ENCODE data around the gene ATP11C. TPM values are rescaled to one million over a fixed set of nuclear protein-coding genes. Genes with fewer than 3 reads are reported as not detected.

The ATP11C gene
- total RNA-seq: 14.5 and 22.6 TPM in 2 replicates

DNA sequence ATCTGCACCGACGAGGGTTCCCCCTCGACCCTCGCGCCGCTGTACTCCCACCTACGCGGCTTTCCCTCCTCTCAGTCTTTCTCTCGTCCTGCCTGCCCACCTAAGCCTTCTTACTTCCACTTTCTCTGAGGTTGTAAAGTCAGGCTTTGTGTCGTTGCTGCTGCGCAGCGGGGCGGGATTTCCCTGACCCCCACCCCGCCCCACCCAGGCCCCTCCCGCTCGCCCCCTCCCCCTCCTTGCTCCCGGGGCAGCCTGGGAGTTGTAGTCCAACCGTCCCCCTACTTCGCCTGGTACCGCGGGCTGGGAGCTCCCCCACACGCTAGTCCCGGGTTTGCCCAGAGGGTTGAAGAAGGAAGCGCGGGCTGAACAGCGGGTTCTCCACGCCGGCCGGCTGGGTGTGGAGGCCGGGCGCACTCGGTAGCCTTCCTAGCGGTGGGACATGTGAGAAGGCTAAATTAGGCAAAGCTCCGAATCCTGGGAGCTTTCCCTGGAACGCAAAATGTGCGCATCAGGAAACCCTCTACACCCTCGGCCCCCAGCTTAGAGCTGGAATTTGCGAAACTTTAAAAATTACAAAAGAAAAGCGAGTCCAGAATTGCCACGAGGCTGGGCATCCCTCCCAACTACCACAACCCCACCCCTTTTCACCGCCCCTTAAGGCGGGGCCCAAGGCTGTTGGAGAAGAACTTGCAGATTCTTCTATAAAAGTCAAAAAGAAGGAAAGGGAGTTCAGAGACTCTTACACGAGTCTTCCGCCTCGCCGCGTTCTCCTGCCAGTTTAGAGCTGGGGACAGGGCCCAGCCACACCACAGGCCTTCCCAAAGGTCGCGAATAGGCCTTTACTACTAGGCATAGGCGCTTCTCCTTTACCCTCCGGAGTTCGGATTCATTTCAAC lies at the start of gene ATP11C:
TSS of gene ATP11C (minus strand) at position 153 of the 896 bp plus-strand sequence. CDS start 1,011 bp downstream, outside the sequence.

DNA sequence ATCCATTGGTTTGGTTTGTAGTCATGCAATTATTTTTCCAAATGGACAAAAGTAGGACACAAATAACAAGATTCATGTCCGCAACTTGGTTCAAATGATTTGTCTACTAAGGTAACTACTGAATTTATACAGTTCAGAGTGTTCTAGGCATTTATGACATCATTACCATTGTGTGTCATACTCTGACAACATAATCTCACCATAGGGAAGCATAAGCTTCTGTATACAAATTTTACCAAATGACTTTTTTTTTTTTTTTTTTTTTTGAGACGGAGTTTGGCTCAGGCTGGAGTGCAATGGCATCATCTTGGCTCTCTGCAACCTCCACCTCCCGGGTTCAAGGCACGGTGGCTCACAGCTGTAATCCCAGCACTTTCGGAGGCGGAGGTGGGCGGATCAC lies 32.6 kb upstream of the ATP11C start, which contains the start of gene CXorf66:
TSS of gene CXorf66 (minus strand) at position 101 of the 400 bp plus-strand sequence. CDS start at position 76, 25 bp downstream.

GRCh38 chrX:139708067-139708466 lies 224.8 kb downstream of the ATP11C start, which contains the start of gene MCF2:
Gene MCF2 (minus strand): TSS chrX:139708167. CDS start chrX:139651744, 56,423 bp downstream.

Other genes starting within 250 kb of the ATP11C start
- gene MCF2, start 224.9 kb downstream of the ATP11C start, total RNA-seq: 0.05 and 0.42 TPM in 2 replicates
- not detected in 2 replicates for gene CXorf66, start 32.5 kb upstream of the ATP11C start, total RNA-seq

Data from airway epithelial cell (primary cell).